RPMI8226 (cell line): ENCODE results near the gene HTRA2.

Experiments used
- DNase-seq: peaks from one replicate; pipeline ENCODE4 v3.0.0-alpha.2; 2015

Gene HTRA2

DNA sequence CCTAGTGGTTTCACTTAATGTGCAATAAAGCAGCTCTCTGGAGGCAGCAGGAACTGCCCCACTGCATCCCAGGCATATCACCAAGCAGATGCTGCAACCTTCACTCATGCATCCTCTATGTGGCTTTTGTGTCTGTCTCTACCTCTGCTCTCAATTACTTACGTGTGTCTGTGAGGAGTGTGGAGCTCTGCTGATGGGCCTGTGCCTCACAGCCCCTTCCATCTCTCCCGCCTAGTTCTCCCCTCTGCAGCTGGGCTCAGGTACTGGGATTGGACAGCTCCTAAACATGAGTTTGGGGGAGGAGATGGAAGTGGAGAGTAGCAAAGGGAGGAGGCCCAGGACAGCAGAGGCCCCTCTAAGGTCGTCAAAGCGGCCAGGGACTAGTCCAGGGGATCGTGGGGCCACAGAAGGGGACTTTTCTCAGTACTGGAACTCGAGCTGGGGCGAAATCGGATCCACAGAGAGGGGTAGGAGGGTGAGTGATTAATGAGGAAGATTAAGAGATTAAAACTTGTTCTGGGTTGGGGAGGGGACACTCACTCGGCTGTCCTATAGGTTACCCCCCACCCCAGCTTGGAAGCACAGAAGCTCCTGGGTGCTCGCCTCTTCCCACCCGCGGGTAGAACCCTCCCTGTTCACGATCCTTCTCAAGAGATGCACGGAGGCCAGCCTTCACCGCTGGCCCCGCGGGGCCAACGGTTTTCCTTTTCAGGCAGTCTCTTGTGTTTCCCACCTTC is 28.2 kb upstream of the HTRA2 start:
- no peak for DNase-seq

DNA sequence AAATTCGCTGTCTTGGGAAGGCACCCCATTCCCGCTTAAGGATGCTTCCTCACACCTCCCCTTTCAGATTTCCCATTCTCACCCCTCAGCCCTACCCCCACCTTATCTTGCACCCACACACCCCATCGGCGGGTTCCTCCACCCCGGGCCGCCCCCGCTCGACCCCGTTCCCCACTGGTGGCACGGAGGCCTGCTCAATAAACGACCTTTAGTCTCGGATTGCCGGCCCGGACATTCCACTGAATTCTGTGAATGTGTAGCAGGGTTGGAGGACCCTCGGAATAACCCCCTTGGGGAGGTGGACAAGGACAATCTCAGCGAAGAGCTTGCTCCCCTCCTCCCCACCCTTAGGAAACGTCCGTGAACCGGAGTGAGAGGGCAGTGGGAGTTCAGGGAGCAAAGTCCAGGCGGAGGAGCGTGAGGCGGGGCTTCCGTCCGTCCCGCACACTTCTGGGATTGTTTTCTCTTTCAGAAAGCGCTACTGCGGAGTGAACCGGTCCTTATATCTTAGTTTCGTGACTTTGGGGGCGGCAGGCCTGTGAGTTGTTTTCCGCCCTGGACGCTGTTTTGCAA is 27.5 kb upstream of the HTRA2 start:
- no peak for DNase-seq

DNA sequence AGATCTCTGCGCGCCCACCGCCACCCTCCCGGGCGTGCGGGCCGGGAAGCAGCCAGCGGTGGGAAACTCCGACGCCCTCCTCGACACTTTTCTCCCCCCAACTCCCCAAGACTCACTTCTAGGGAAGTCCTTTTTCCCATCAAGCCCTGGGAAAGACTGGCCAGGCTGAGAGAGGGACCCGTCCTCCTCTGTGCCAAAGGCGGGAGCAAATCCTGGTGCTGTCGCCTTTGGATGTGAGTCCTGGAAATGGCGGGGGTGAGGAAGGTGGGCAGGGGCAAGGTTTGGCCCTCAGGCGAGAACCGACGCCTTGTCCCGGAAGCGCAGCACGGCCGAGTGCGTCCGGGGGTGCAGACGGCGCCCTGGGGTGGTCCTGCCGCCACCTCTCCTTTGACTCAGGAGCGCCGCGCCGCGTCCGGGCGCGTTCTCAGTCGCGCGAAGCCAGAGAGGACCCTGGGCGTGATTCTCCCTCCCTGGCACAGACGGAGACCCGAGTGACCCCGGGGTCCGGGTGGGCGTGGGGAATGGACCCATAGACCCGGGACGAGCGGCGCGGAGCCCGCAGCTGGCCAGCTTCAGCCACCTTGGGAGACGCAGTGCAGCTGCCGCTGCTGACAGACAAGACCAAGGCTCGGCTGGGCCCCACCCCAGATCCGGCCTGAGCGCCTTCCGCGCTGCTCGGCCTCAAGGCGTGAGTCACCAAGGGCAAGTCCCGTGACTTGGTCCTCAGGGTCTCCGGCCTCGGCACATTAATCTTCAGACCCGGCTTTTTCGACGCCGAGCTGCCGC is 26.8 kb upstream of the HTRA2 start:
- DNase-seq, result peak; percentile 57

DNA sequence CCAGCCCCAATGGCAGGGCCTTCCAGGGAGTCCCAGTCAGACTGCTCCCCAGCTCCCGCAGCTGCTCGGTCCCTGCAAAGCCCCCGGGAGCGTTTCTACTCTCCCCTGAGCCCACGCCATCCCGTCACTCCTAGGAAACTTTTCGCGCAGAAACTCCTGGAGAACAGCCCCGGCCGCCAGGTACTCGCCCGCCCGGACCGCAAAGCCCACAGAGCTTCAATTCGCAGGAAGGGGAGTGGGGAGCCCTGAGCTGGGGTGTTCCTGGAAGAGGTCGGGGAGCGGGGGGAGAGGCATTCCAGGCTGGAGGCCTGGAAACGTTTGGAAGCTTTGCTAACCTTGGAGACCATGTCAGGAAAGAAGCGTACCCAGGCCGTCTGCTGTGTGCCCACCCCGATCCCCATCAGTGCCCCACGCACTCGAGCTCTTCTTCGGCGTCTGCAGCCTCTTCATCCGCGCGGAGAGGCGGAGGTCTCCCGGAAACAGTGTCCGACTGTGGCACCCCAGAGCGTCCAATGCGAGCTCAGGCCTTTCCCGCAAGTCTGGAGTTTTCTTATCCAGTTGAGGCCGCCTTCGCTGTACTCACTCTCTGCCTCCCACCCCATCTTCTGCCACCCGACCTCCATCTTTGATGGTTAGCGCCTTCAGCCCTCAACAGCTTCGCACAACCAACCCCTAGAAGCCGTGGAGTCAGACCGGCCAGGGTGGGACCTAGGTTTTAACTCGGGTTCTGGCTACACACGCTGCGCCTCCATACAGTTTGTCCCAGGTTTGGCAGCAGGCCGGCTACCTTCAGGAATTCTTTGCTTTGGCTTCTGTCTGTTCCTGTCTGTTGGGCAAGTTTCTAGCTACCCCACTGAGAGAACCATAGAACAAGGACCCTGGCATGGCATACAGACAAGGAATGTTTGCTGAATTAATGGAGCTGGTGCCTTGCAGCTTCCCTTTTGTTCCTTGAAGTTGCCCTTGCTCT is 25.9 kb upstream of the HTRA2 start:
- DNase-seq, result no peak

DNA sequence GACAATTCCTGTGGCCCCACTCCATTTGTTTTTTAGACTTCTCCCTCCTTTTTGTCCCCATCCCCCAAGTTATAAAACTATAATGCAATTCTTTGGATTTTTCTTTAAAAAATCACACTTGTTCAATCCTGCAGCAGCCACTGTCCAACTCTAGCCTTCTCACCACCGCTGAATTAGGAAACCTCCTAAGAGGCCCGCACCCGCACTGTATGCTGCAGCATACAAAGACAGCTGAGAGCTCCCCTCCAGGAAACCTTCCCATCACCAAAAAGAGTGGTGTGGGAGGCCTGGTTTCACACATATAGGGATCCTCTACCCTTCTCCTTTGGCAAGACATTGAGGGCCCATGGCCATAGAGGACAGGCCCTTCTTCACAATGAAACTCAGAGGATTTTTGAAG is 25.1 kb upstream of the HTRA2 start:
- DNase-seq, result no peak

DNA sequence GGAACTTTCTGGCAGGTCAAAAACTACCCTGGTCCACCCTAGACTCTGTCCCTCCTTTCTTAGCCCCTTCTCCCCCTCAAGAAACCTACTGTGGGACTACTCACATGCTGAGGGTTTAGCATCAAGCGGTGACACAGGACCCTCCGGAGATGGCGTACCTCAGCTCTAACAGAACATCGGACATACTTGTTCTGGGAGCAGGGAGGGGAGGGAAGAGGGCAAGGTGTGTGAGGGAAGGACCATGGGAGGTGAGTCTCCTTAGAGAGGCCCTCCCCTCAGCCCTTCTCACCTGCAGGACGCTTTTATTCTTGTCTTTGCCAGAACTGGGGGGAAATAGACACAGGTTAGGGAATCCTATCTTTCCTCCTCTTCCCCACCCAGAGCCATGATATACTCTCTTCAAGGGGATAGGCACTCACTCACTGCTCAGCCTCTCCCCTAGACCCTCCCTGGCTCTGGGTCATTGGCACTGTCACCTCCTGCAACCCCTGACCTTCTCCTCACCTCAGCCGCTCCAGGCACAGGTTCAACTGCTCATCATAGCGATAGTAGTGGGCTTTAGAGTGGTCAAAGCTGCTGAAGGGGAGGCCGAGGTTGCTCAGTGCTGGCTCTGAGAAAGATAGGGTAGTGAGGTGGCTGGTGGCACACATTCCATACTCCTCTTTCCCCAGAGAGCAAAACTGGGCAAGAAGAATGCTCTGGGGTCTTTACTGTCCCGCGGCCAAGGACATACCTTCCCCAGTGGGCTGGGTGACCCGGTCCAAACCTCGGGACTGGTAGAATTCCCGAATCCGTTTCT is 24.1 kb upstream of the HTRA2 start:
- no peak for DNase-seq

DNA sequence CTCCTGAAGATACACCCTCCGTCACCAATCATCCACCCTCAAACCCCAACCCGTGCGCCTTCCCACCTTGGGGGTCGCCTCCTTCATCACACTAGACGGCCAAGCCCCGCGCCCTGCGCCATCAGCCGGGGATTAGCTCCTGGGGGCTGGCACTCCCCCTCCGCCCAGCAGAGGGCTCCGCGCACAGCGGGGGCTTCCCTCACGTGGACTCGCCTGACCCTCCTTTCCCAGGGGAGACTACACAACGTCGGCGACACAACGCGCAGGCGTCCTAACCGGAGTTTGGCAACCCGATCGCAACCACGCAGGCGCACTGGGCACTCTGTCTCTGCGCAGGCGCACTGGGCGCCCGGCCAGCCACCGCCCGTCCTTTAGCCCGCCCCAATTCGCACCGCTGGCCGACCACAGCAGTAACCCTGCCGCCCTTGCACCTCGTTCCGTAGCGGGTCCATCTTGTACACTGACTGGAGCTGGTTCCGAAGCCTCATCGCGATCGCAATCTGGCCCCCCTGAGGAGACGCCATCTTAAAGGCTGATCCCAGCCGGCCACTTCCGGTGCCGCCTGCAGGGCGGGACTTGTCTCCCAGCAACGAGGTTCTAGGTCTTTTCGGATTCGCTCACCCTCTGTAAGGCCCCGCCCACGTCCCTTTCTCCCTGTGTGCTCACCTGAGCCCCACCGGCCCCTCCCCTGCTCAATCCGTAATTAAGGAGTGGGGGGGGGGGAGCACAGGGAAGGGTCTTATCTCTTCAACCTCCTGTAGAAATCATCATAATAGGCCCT is 22.4 kb upstream of the HTRA2 start, which contains the start of gene PCGF1:
Gene PCGF1, minus strand, starts transcription at position 551 of the 781 bp plus-strand sequence. Its CDS starts 27 bp downstream, at position 524.
- DNase-seq, result peak; percentile 98

DNA sequence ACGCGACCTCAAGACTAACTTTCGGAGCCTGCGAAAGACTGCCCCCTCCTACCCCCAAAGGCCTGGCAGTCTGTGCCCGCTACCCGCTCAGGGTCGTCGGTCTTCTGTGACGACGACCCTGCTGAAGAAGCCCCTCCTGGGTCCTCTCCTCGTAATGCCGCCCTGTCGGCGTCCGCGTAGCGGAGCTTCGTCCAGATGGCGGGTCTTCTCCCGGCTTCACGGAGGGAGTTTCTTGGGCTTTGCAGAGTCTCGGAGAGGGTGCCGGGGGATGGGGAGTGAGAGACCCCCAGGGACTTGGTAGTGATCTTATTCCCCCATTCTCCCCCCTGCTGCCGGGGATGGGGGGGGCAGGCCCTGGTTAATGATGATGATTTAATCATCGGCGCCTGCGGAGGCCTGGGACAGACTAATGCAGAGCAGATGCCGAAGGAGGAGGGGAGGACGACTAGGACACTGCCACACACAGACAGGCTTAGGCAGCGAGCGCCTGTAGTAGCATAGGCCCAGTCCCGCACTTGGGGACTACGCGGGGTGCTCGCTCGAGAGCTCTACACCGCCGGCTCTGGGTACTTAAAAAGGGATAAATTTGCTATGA is 21.7 kb upstream of the HTRA2 start:
- peak; percentile 48 for DNase-seq

DNA sequence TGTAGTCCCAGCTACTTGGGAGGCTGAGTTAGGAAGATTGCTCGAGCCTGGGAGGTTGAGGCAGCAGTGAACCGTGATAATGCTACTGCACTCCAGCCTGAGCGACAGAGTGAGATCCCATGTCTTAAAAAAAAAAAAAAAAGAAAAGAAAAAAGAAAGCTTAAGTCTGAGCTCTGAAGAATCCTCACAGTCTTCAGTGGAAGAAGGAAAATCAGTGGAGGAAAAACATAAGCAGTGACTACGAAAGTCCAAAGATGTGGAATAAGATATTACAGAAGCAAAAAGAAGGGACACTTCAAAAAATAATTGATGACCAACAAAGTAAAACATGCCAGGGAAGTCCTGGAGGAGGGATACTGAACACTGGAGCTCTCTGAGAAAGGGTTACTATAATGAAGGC is 19.5 kb upstream of the HTRA2 start:
- DNase-seq, result no peak

DNA sequence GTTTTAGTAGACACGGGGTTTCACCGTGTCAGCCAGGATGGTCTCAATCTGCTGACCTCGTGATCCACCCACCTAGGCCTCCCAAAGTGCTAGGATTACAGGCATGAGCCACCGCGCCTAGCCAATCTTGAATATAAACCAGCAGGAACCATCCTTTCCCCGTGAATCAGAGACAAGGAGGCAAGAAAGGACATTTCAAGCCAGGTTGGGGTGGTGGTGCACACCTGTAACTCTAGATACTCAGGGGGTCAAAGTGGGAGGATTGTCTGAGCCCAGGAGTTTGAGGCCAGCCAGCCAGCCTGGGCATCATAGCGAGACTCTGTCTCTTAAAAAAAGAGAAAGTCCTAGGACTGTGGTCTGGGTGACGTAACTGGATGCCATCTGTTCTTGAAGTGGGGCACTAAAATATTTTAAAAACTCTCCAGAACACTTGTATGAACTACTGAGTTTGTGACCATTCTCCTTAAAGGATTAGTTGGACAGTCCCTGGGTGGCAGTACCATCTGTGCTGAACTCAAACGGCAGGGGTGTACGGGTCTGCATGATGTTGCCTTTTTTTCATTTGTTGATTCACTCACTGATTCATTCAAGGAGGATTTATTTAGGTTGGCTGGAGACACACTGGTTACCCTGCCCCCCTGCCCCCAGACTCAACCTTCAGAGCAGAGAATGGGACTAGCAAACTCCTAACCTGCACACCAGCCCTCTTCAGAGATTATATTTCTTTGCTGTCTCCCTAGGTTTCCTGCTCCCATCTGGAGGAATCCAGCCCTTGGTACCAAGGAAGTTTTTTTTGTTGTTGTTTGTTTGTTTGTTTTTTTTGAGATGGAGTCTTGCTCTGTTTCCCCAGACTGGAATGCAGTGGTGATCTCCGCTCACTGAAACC is 18.4 kb upstream of the HTRA2 start:
- no peak for DNase-seq

DNA sequence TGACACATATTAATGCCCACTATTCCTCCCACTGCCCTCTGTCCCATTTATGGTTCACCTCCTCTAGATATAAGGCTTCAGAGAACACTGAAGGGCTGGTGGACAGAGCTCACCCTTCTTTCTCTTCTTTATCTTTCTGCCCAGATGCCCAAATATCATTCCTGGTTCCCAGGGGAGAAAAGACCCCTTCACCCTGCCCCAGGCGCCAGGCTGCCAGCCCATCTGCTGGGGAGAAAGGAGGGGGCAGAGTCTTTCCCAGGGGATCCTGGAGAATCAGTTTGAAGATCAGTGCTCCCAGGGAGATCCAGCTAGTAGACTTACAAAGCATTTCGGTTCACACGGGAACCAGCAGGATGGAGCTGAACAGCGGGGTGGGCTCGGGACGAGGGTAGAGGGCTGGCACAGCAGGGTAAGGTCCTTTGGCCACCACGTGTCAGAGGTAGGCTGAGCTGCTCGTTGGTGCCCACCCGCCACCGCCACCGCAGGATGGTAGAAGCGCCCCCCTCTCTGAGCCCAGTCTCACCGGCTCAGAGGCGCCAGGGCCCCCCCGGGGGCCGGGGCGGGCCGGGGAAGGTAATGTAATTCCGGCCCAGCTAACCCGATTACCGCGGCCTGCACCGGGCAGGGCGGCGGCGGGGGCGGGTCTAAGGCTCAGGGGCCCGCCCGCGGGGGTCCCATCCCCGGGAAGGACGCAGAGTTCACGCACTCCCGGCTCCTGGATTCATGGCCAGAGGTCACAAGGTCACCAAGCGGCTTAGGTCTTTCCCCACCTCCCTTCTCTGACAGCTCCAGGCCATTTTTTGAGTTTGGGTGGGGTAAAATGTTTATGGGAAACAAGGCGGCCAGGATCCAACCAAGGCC is 16.8 kb upstream of the HTRA2 start:
- DNase-seq, result no peak

DNA sequence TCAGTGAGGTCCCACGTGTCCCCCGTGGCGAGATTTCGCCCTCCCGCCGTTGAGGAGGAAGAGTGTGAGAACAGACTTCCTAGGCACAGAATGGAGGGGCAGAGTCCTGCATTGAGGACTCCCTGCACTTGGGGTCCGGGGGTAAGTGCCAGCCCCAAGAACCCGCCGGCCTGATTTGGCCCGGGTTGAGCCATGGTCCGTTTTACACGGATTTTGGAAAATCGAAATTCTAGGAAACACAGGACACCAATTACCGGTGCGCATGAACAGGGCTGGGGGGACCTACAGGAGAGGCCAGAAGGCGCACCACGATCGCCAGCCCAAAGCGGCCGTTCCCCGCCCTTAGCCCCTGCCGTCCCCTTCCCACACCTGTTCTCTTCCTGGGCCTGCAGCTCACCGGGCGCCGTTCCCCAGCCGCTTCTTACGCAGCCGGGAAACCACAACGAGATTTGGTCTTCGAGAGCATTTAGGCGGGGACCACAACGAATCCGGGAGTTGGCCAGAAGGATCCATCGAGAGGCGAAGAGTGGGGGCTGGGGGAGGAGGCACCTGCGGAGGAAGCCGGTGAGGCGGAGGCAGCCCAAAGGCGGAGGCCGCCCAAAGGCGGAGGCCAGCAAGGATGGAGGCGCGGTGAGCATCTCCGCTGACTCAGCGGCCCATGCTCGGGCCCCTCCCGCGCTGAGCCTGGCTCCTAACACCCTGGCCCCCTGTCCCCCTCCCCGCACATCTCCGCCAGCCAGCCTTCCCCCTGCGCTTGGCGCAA is 15.9 kb upstream of the HTRA2 start:
- DNase-seq, result peak; percentile 58

DNA sequence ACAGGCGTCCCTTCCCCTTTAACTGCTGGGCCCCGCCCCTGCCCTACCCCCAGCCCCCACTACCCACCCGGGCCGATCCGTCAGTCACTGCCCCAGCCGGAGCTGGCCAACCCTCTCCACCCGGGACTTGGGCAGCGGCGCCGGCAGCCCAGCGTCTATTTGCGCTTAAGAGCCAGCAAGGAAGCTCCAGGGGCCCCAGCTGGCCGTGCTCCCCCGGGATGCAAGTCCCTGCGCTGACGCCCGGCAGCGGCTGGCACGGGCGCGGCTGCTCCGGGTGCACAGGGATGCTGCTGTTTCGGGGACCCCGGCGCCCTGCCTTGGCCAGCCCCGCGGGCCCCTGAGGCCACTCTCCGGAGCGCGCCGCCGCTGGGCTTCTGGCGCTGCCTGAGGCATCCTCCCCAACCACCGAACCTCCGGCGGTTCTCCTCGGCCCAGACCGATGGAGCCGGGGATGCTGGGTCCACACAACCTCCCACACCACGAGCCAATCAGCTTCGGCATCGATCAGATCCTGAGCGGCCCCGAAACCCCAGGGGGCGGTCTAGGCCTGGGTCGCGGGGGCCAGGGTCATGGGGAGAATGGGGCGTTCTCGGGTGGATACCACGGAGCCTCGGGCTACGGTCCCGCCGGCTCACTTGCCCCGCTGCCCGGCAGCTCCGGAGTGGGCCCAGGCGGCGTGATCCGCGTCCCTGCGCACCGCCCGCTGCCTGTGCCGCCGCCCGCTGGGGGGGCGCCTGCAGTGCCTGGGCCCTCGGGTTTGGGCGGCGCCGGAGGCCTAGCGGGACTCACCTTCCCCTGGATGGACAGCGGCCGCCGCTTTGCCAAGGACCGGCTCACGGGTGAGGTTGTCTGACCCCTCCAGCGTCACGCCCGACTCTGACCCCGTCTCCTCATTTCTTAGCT is 15.1 kb upstream of the HTRA2 start, which contains the start of gene TLX2:
Gene TLX2, plus strand, starts transcription at position 83 of the 903 bp plus-strand sequence. Its CDS starts 357 bp downstream, at position 440.
- no peak for DNase-seq

DNA sequence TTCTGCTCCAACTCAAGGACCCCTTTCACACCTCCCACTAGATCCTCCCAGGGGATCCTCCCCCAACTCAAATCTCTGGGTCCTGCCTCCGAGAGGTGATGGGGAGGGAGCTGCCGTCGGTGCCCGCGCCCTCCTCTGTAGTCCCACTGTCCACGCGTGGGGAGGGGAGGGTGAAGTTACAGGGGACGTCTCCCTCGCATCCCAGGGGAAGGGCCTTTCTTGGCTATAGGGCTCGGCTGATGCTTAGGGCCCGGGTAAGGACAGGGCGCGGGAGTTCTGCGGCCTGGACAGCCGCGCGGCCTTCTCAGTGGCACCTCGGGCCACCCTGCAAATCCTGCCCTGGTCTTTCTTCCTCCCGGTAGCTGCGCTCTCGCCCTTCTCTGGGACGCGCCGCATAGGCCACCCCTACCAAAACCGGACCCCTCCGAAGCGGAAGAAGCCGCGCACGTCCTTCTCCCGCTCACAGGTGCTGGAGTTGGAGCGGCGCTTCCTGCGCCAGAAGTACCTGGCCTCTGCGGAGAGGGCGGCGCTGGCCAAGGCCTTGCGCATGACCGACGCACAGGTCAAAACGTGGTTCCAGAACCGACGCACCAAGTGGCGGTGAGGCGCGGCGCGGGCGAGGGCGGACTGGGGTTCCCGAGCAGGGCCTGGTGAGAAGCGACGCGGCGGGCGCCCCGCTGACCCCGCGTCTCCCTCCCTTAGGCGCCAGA is 14.3 kb upstream of the HTRA2 start:
- no peak for DNase-seq

DNA sequence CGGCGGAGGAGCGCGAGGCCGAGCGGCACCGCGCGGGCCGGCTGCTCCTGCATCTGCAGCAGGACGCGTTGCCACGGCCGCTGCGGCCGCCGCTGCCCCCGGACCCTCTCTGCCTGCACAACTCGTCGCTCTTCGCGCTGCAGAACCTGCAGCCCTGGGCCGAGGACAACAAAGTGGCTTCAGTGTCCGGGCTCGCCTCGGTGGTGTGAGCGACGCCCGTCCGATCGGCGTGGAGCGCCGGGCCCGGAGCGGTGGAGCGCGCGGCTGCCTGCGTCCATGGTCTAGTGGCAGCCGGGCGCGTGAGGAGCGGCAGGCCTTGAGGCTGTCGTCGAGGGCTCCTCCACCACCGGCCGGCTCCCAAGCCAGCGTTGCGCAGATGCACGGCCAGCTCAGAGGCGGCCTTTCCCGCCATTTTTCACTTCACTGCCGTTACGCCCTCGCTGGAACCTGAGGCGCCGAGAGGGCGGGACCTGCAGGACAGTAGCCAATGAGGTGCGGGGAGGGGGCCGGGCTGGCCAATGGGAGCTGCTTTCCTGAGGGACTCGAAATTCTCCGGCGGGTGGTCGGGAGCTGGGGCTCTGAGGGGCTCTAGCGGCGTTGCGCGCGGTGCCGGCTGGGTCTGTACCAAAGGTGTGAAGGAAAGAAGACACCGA is 13.6 kb upstream of the HTRA2 start:
- DNase-seq, result no peak
